ENCODE measurements around the gene STAMBPL1. TPM values are rescaled to one million over a fixed set of nuclear protein-coding genes. Genes with fewer than 3 reads are reported as not detected.
A peak's percentile ranks its signal among the peaks of the same experiment; 100 is the strongest.
"Not testable (repeated sequence)": the region's sequence is repeated elsewhere in the genome, so short reads cannot be mapped to it uniquely, and the experiment has no call there.

The STAMBPL1 gene
- total RNA-seq, 1 donor from 2014 or later: 3.3 TPM

- Mint-ChIP-seq H3K4me3 (ENCODE audit: unreplicated experiment) (no peak overlapping the region), H3K36me3 (ENCODE audit: low read depth, unreplicated experiment) (no peaks in the 10 kb centered on the region), H3K4me1 (ENCODE audit: unreplicated experiment) (peaks cover 4% of the 10 kb centered on the region), H3K9me3 (ENCODE audit: unreplicated experiment) (no peaks in the 10 kb centered on the region), H3K27ac (ENCODE audit: unreplicated experiment) (no peak overlapping the region), H3K27me3 (ENCODE audit: unreplicated experiment) (no peaks in the 10 kb centered on the region)
- no peak for TF ChIP-seq CTCF (IDR thresholded peaks at IDR 0.05; ENCODE audit: unreplicated experiment)
- no peak for DNase-seq (ENCODE audit: low spot score)
Observed at GRCh38 chr10:88833156-88833555, 46.9 kb upstream of the STAMBPL1 start.

GRCh38 chr10:88833723-88834122, 46.3 kb upstream of the STAMBPL1 start:
- Mint-ChIP-seq H3K9me3 (ENCODE audit: unreplicated experiment) (no peaks in the 10 kb centered on the region), H3K27me3 (ENCODE audit: unreplicated experiment) (no peaks in the 10 kb centered on the region)

GRCh38 chr10:88835096-88835909, 44.7 kb upstream of the STAMBPL1 start:
- Mint-ChIP-seq H3K4me1 (ENCODE audit: unreplicated experiment) (peaks cover 4% of the 10 kb centered on the region), H3K27ac (ENCODE audit: unreplicated experiment) (no peak overlapping the region), H3K36me3 (ENCODE audit: low read depth, unreplicated experiment) (no peaks in the 10 kb centered on the region), H3K9me3 (ENCODE audit: unreplicated experiment) (no peaks in the 10 kb centered on the region), H3K27me3 (ENCODE audit: unreplicated experiment) (no peaks in the 10 kb centered on the region), H3K4me3 (ENCODE audit: unreplicated experiment) (no peak overlapping the region)
- peak; percentile 78 for TF ChIP-seq CTCF (IDR thresholded peaks at IDR 0.05; ENCODE audit: unreplicated experiment)
- peak; percentile 82 for DNase-seq (ENCODE audit: low spot score)

More at GRCh38 chr10:88833723-88834122, 46.3 kb upstream of the STAMBPL1 start:
- Mint-ChIP-seq H3K27ac (ENCODE audit: unreplicated experiment) (no peak overlapping the region), H3K36me3 (ENCODE audit: low read depth, unreplicated experiment) (no peaks in the 10 kb centered on the region), H3K4me3 (ENCODE audit: unreplicated experiment) (no peak overlapping the region), H3K4me1 (ENCODE audit: unreplicated experiment) (peaks cover 4% of the 10 kb centered on the region)
- no peak for DNase-seq (ENCODE audit: low spot score)
- no peak for TF ChIP-seq CTCF (IDR thresholded peaks at IDR 0.05; ENCODE audit: unreplicated experiment)

- TF ChIP-seq CTCF (IDR thresholded peaks at IDR 0.05; ENCODE audit: unreplicated experiment): peak; percentile 1
- Mint-ChIP-seq H3K9me3 (ENCODE audit: unreplicated experiment) (no peaks in the 10 kb centered on the region), H3K27ac (ENCODE audit: unreplicated experiment) (no peak overlapping the region), H3K27me3 (ENCODE audit: unreplicated experiment) (no peaks in the 10 kb centered on the region), H3K4me1 (ENCODE audit: unreplicated experiment) (peaks cover 4% of the 10 kb centered on the region), H3K36me3 (ENCODE audit: low read depth, unreplicated experiment) (no peaks in the 10 kb centered on the region), H3K4me3 (ENCODE audit: unreplicated experiment) (no peak overlapping the region)
- no peak for DNase-seq (ENCODE audit: low spot score)
Observed at GRCh38 chr10:88835910-88836221, 44.2 kb upstream of the STAMBPL1 start.

GRCh38 chr10:88837632-88838031, 42.4 kb upstream of the STAMBPL1 start:
- not testable (repeated sequence) for DNase-seq (ENCODE audit: low spot score); H3K36me3 Mint-ChIP-seq (ENCODE audit: low read depth, unreplicated experiment); H3K4me1 Mint-ChIP-seq (ENCODE audit: unreplicated experiment); H3K27me3 Mint-ChIP-seq (ENCODE audit: unreplicated experiment); H3K9me3 Mint-ChIP-seq (ENCODE audit: unreplicated experiment); H3K27ac Mint-ChIP-seq (ENCODE audit: unreplicated experiment); H3K4me3 Mint-ChIP-seq (ENCODE audit: unreplicated experiment)
